ENCODE data around the gene MAP4K4.

DNA sequence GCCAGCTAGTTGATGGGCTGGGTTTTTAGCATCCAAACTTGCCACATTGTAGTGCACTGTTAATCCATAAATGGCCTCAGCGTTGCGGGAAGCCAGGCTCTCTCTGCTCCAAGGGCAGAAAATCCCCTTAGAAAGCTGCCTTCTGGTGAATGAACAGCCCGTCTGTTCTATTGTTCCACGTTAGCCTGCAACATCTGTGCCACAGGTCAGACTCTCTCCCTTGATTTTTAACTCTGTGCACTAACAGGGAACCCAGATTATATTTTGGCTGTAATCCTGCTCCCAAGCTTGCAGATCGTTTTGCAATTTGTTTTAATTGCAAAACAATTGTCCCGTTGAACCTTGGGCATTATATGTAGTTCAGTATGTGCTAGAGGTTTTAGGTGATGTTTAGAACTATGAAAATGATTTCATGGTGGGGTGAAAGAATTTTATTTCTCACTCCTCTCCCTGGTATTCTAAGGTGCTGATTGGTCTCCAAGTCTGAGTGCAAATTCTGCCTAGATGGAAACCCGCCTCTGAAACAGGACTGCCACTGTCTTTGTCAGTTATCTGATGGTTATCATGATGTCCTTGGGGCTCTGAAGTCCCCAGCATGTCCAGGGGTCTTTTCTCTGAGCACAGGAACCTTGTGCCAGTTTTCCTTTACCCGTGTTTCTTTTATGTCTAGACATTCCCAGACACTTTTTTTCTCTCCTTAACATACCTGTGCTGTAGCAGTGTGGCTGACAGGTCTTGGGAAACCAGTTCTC, 106.6 kb downstream of the MAP4K4 start:
- TF ChIP-seq FOXK2 (IDR thresholded peaks at IDR 0.05) (no peak), MED13 (CRISPR knock-in tag; IDR thresholded peaks at IDR 0.05) (no peak), ZNF383 (CRISPR knock-in tag; IDR thresholded peaks at IDR 0.05; ENCODE audit: borderline replicate concordance) (no peak), MZF1 (CRISPR knock-in tag; IDR thresholded peaks at IDR 0.05; ENCODE audit: borderline replicate concordance) (no peak), ZFX (CRISPR knock-in tag; IDR thresholded peaks at IDR 0.05; ENCODE audit: low read depth) (no peak), SALL2 (CRISPR knock-in tag; IDR thresholded peaks at IDR 0.05) (no peak), KLF9 (CRISPR knock-in tag; IDR thresholded peaks at IDR 0.05; ENCODE audit: low read depth) (no peak), CBFB (CRISPR knock-in tag; IDR thresholded peaks at IDR 0.05) (no peak), EZH2 (conservative IDR thresholded peaks at IDR 0.05; ENCODE audit: low read depth, low read length) (no peak)
- TF ChIP-seq, protein P1, sequence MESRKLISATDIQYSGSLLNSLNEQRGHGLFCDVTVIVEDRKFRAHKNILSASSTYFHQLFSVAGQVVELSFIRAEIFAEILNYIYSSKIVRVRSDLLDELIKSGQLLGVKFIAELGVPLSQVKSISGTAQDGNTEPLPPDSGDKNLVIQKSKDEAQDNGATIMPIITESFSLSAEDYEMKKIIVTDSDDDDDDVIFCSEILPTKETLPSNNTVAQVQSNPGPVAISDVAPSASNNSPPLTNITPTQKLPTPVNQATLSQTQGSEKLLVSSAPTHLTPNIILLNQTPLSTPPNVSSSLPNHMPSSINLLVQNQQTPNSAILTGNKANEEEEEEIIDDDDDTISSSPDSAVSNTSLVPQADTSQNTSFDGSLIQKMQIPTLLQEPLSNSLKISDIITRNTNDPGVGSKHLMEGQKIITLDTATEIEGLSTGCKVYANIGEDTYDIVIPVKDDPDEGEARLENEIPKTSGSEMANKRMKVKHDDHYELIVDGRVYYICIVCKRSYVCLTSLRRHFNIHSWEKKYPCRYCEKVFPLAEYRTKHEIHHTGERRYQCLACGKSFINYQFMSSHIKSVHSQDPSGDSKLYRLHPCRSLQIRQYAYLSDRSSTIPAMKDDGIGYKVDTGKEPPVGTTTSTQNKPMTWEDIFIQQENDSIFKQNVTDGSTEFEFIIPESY (CRISPR knock-in tag; IDR thresholded peaks at IDR 0.05), result no peak
- TF ChIP-seq, protein P2, sequence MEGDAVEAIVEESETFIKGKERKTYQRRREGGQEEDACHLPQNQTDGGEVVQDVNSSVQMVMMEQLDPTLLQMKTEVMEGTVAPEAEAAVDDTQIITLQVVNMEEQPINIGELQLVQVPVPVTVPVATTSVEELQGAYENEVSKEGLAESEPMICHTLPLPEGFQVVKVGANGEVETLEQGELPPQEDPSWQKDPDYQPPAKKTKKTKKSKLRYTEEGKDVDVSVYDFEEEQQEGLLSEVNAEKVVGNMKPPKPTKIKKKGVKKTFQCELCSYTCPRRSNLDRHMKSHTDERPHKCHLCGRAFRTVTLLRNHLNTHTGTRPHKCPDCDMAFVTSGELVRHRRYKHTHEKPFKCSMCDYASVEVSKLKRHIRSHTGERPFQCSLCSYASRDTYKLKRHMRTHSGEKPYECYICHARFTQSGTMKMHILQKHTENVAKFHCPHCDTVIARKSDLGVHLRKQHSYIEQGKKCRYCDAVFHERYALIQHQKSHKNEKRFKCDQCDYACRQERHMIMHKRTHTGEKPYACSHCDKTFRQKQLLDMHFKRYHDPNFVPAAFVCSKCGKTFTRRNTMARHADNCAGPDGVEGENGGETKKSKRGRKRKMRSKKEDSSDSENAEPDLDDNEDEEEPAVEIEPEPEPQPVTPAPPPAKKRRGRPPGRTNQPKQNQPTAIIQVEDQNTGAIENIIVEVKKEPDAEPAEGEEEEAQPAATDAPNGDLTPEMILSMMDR (CRISPR knock-in tag; IDR thresholded peaks at IDR 0.05), result no peak
- TF ChIP-seq, protein P3, sequence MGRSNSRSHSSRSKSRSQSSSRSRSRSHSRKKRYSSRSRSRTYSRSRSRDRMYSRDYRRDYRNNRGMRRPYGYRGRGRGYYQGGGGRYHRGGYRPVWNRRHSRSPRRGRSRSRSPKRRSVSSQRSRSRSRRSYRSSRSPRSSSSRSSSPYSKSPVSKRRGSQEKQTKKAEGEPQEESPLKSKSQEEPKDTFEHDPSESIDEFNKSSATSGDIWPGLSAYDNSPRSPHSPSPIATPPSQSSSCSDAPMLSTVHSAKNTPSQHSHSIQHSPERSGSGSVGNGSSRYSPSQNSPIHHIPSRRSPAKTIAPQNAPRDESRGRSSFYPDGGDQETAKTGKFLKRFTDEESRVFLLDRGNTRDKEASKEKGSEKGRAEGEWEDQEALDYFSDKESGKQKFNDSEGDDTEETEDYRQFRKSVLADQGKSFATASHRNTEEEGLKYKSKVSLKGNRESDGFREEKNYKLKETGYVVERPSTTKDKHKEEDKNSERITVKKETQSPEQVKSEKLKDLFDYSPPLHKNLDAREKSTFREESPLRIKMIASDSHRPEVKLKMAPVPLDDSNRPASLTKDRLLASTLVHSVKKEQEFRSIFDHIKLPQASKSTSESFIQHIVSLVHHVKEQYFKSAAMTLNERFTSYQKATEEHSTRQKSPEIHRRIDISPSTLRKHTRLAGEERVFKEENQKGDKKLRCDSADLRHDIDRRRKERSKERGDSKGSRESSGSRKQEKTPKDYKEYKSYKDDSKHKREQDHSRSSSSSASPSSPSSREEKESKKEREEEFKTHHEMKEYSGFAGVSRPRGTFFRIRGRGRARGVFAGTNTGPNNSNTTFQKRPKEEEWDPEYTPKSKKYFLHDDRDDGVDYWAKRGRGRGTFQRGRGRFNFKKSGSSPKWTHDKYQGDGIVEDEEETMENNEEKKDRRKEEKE (IDR thresholded peaks at IDR 0.05), result no peak
